Kasumi-1 (cell line): ENCODE measurements around the gene ENTHD1.

Experiments used
- DNase-seq, 2 experiments: peaks; one replicate each; lab custom pipeline; 2025; lab: John Stamatoyannopoulos, UW

The ENTHD1 gene

GRCh38 chr22:39715778-39716495, 177.6 kb downstream of the ENTHD1 start:
- no peak for DNase-seq

- DNase-seq = no peak
Measured at GRCh38 chr22:39714321-39714720, 179.2 kb downstream of the ENTHD1 start.

- DNase-seq = no peak
Measured at GRCh38 chr22:39713799-39714290, 179.7 kb downstream of the ENTHD1 start.

GRCh38 chr22:39712751-39713525, 180.6 kb downstream of the ENTHD1 start:
- DNase-seq = no peak

- no peak for DNase-seq
Measured at GRCh38 chr22:39712081-39712480, 181.5 kb downstream of the ENTHD1 start.

GRCh38 chr22:39710380-39711150, 183.0 kb downstream of the ENTHD1 start:
- DNase-seq = no peak

GRCh38 chr22:39707816-39708215, 185.7 kb downstream of the ENTHD1 start:
- DNase-seq = no peak

- DNase-seq = no peak
Measured at GRCh38 chr22:39707351-39707750, 186.2 kb downstream of the ENTHD1 start.

GRCh38 chr22:39706376-39707140, 187.0 kb downstream of the ENTHD1 start:
- no peak for DNase-seq

- DNase-seq = no peak
Measured at GRCh38 chr22:39705386-39705785, 188.2 kb downstream of the ENTHD1 start.

- DNase-seq = no peak
Measured at GRCh38 chr22:39703928-39704639, 189.5 kb downstream of the ENTHD1 start.

- no peak for DNase-seq
Measured at GRCh38 chr22:39703091-39703490, 190.5 kb downstream of the ENTHD1 start.

- DNase-seq = no peak
Measured at GRCh38 chr22:39700565-39700964, 193.0 kb downstream of the ENTHD1 start.

- no peak for DNase-seq
Measured at GRCh38 chr22:39699631-39700360, 193.8 kb downstream of the ENTHD1 start.

- DNase-seq = no peak
Measured at GRCh38 chr22:39697790-39698430, 195.7 kb downstream of the ENTHD1 start.

GRCh38 chr22:39693943-39694500, 199.5 kb downstream of the ENTHD1 start:
- no peak for DNase-seq
